Activated gamma-delta T cell treated with Interleukin-2 at 50 U/mL for 16 hours (primary cell): ENCODE data around the gene ACOXL.
A peak's percentile ranks its signal among the peaks of the same experiment; 100 is the strongest.

Source experiments
- DNase-seq: peaks from one replicate; pipeline ENCODE4 v3.0.0-alpha.2; 2020

Gene ACOXL

GRCh38 chr2:111121028-111121827, 388.9 kb downstream of the ACOXL start:
- DNase-seq = peak; percentile 36

GRCh38 chr2:111121828-111122630, 389.7 kb downstream of the ACOXL start:
- peak; percentile 74 for DNase-seq

GRCh38 chr2:111122631-111123421, 390.5 kb downstream of the ACOXL start:
- peak; percentile 10 for DNase-seq

GRCh38 chr2:111123751-111124150, 391.4 kb downstream of the ACOXL start:
- no peak for DNase-seq

GRCh38 chr2:111126581-111126980, 394.2 kb downstream of the ACOXL start:
- no peak for DNase-seq

- no peak for DNase-seq
Measured at GRCh38 chr2:111127351-111127750, 395.0 kb downstream of the ACOXL start.

- DNase-seq = no peak
Measured at GRCh38 chr2:111128096-111128495, 395.7 kb downstream of the ACOXL start.

- DNase-seq = no peak
Measured at GRCh38 chr2:111133603-111134002, 401.2 kb downstream of the ACOXL start.

- DNase-seq = no peak
Measured at GRCh38 chr2:111134055-111134454, 401.7 kb downstream of the ACOXL start.

- DNase-seq = no peak
Measured at GRCh38 chr2:111135237-111135909, 403.0 kb downstream of the ACOXL start.

- no peak for DNase-seq
Measured at GRCh38 chr2:111135910-111136297, 403.5 kb downstream of the ACOXL start.

- no peak for DNase-seq
Measured at GRCh38 chr2:111138839-111139238, 406.5 kb downstream of the ACOXL start.

GRCh38 chr2:111139637-111140317, 407.4 kb downstream of the ACOXL start:
- no peak for DNase-seq

GRCh38 chr2:111140815-111141214, 408.4 kb downstream of the ACOXL start:
- no peak for DNase-seq

- no peak for DNase-seq
Measured at GRCh38 chr2:111142101-111142500, 409.7 kb downstream of the ACOXL start.

GRCh38 chr2:111143107-111143842, 410.9 kb downstream of the ACOXL start:
- no peak for DNase-seq

GRCh38 chr2:111143843-111144198, 411.4 kb downstream of the ACOXL start:
- no peak for DNase-seq

- no peak for DNase-seq
Measured at GRCh38 chr2:111145103-111145760, 412.9 kb downstream of the ACOXL start.

GRCh38 chr2:111145951-111146350, 413.6 kb downstream of the ACOXL start:
- DNase-seq = no peak

GRCh38 chr2:111148225-111148873, 416.0 kb downstream of the ACOXL start:
- no peak for DNase-seq
